ENCODE data around the gene CCDC47.

GRCh38 chr17:63817736-63818385, 44.5 kb upstream of the CCDC47 start:
- TF ChIP-seq POLR2A (IDR thresholded peaks at IDR 0.05) (no peak), CTCF (IDR thresholded peaks at IDR 0.05) (no peak)
